GM23338 (cell line): ENCODE data around the gene PRIMPOL. TPM values are rescaled to one million over a fixed set of nuclear protein-coding genes. Genes with fewer than 3 reads are reported as not detected.

ENCODE experiments used
- ATAC-seq: fragments of 200-7000 bp; cut with Tn5 transposase; 3 replicates; pipeline ENCODE4 v1.9.1; 2020
- DNase-seq: peaks from one replicate; pipeline ENCODE4 v3.0.0-alpha.2; 2015; ENCODE audit warnings: low spot score
- H2AFZ ChIP-seq: fragments of 200-600 bp; sonication (generic); 2 replicates; pipeline ENCODE4 v1.8.0; 2016; ENCODE audit warnings: antibody characterized with exemption, mild to moderate bottlenecking, moderate library complexity
- H3F3A ChIP-seq: fragments of 200-600 bp; sonication (generic); replicated peaks from 2 replicates; pipeline ENCODE4 v1.8.0; 2017; ENCODE audit warnings: antibody characterized with exemption, mixed run types, low read depth
- H3K27ac ChIP-seq: fragments of 200-600 bp; sonication (generic); 2 replicates; pipeline ENCODE4 v1.6.1; 2016; ENCODE audit warnings: low read depth
- H3K27me3 ChIP-seq: fragments of 200-600 bp; sonication (generic); 2 replicates; pipeline ENCODE4 v1.8.0; 2016; ENCODE audit warnings: mild to moderate bottlenecking, mixed run types, moderate library complexity; ENCODE audit not compliant: insufficient read depth
- H3K36me3 ChIP-seq: fragments of 200-600 bp; sonication (generic); 2 replicates; pipeline ENCODE4 v1.8.0; 2016; ENCODE audit warnings: mild to moderate bottlenecking; ENCODE audit not compliant: insufficient read depth
- H3K4me1 ChIP-seq: fragments of 200-600 bp; sonication (generic); 2 replicates; pipeline ENCODE4 v1.8.0; 2016; ENCODE audit warnings: mild to moderate bottlenecking, moderate library complexity; ENCODE audit not compliant: insufficient read depth
- H3K4me2 ChIP-seq: fragments of 200-600 bp; sonication (generic); 2 replicates; pipeline ENCODE4 v1.7.1; 2017; ENCODE audit warnings: mixed run types
- H3K4me3 ChIP-seq: fragments of 200-600 bp; sonication (generic); 2 replicates; pipeline ENCODE4 v1.6.1; 2016; ENCODE audit warnings: mixed run types
- H3K79me2 ChIP-seq: fragments of 200-600 bp; sonication (generic); replicated peaks from 2 replicates; pipeline ENCODE4 v1.8.0; 2017; ENCODE audit warnings: mild to moderate bottlenecking; ENCODE audit not compliant: insufficient read depth
- H3K9me2 ChIP-seq: fragments of 200-600 bp; sonication (generic); 2 replicates; pipeline ENCODE4 v1.8.0; 2017; ENCODE audit not compliant: insufficient read depth
- H4K20me1 ChIP-seq: fragments of 200-600 bp; sonication (generic); replicated peaks from 2 replicates; pipeline ENCODE4 v1.8.0; 2017; ENCODE audit warnings: mild to moderate bottlenecking; ENCODE audit not compliant: insufficient read depth
- H3K27ac Mint-ChIP-seq: 2 replicates; pipeline ENCODE4 v1.8.0; 2020; ENCODE audit warnings: inconsistent platforms, mild to moderate bottlenecking, moderate library complexity, mixed read lengths
- H3K27me3 Mint-ChIP-seq: 3 replicates; pipeline ENCODE4 v1.8.0; 2022; ENCODE audit warnings: low read depth, mild to moderate bottlenecking, moderate library complexity, mixed read lengths, inconsistent platforms; ENCODE audit not compliant: insufficient read depth, poor library complexity
- H3K36me3 Mint-ChIP-seq: 3 replicates; pipeline ENCODE4 v1.8.0; 2021; ENCODE audit warnings: low read depth, mild to moderate bottlenecking, inconsistent platforms, moderate library complexity, mixed read lengths
- H3K4me1 Mint-ChIP-seq: 3 replicates; pipeline ENCODE4 v1.8.0; 2020; ENCODE audit warnings: mild to moderate bottlenecking, inconsistent platforms, mixed read lengths
- H3K4me3 Mint-ChIP-seq: 3 replicates; pipeline ENCODE4 v1.8.0; 2021; ENCODE audit warnings: moderate library complexity, mild to moderate bottlenecking, inconsistent platforms, mixed read lengths
- H3K9me3 Mint-ChIP-seq: 3 replicates; pipeline ENCODE4 v1.8.0; 2020; ENCODE audit warnings: moderate library complexity, mild to moderate bottlenecking, inconsistent platforms, mixed read lengths
- CREB1 ChIP-seq: fragments of 250-450 bp; sonication (Bioruptor Pico); IDR thresholded peaks from 2 replicates; pipeline ENCODE4 v1.5.0; 2020; ENCODE audit warnings: low read depth, mild to moderate bottlenecking, moderate library complexity
- EZH2 ChIP-seq: fragments of 200-600 bp; sonication (generic); IDR thresholded peaks from one replicate; pipeline ENCODE4 v1.8.0; 2017; ENCODE audit warnings: antibody characterized with exemption, mild to moderate bottlenecking, low read depth; ENCODE audit not compliant: unreplicated experiment
- EZH2phosphoT487 ChIP-seq: fragments of 200-600 bp; sonication (generic); IDR thresholded peaks from one replicate; pipeline ENCODE4 v1.8.1; 2018; ENCODE audit warnings: antibody characterized with exemption; ENCODE audit not compliant: unreplicated experiment
- JUNB ChIP-seq: IDR thresholded peaks from one replicate; pipeline ENCODE4 v1.6.1; 2016; ENCODE audit warnings: antibody characterized with exemption; ENCODE audit not compliant: unreplicated experiment
- NANOG ChIP-seq: IDR thresholded peaks from 2 replicates; pipeline ENCODE4 v1.6.1; 2016; ENCODE audit warnings: antibody characterized with exemption, borderline replicate concordance
- POLR2AphosphoS5 ChIP-seq: IDR thresholded peaks from 2 replicates; pipeline ENCODE4 v1.6.1; 2016; ENCODE audit warnings: antibody characterized with exemption, low read depth
- STAT1 ChIP-seq: IDR thresholded peaks from one replicate; pipeline ENCODE4 v1.6.1; 2016; ENCODE audit warnings: antibody characterized with exemption; ENCODE audit not compliant: unreplicated experiment
- ZNF114 ChIP-seq: fragments of 250-450 bp; sonication (Bioruptor Pico); IDR thresholded peaks from 2 replicates; pipeline ENCODE4 v1.5.0; 2020; ENCODE audit warnings: mild to moderate bottlenecking, moderate library complexity
- ZNF331 ChIP-seq: fragments of 250-450 bp; sonication (Bioruptor Pico); IDR thresholded peaks from 2 replicates; pipeline ENCODE4 v1.5.0; 2020; ENCODE audit warnings: low read depth, mild to moderate bottlenecking, moderate library complexity
- polyA plus RNA-seq: library from polyadenylated mRNA; unstranded; fragments of >200 nt; fragmentation: Nextera tagmentation; extraction: Ambion mirVana; gene quantifications from 2 replicates; pipeline ENCODE4 v1.2.1, GENCODE V29; 2016
- total RNA-seq: library from RNA; depleted of rRNA; stranded (reverse); fragments of >200 nt; shearing (Covaris generic); gene quantifications from 2 replicates; pipeline ENCODE4 v1.2.3, GENCODE V29; 2014
- TF ChIP-seq, protein P1 (sequence below), 2 experiments: fragments of 200-600 bp in 1 of 2; sonication (generic) in 1 of 2; conservative IDR thresholded peaks; 2 replicates each; pipeline versions ENCODE4 v1.5.1 to v1.6.1; 2016 to 2017; ENCODE audit warnings: antibody characterized with exemption in 2 of 2, low read depth in 2 of 2, mild to moderate bottlenecking in 2 of 2, moderate library complexity in 1 of 2
- TF ChIP-seq, protein P2 (sequence below): fragments of 250-450 bp; sonication (Bioruptor Pico); IDR thresholded peaks from 2 replicates; pipeline ENCODE4 v1.5.0; 2020; ENCODE audit warnings: mild to moderate bottlenecking, moderate library complexity
- TF ChIP-seq, protein P3 (sequence below): IDR thresholded peaks from one replicate; pipeline ENCODE4 v1.6.1; 2018; ENCODE audit warnings: antibody characterized with exemption; ENCODE audit not compliant: unreplicated experiment
- TF ChIP-seq, protein P4 (sequence below): IDR thresholded peaks from 2 replicates; pipeline ENCODE4 v1.6.1; 2016; ENCODE audit warnings: antibody characterized with exemption

Gene PRIMPOL
- total and polyA plus RNA-seq, 2 experiments from 2014 or later = 3.5 to 9.6 TPM

DNA sequence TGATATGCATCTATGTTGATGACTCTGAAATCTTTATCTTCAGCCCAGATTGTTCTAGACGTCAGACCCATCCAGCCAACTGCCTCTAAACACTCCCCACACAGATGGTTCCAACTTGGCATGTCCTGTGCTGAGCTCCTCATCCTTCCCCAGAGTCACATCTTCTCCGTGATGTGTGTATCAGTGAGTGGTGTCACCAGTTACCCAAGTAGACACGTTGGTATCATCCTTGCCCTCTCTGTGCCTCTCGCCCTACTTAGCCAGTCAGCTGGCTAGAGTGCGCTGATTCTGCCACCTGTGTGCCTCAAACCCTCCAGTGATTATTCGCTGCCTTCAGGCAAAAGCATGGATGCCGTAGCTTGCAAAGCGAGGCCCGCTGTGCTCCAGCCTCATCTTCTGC, 18.6 kb downstream of the PRIMPOL start:
- no peak overlapping the region for H3K27ac Mint-ChIP-seq
- Histone ChIP-seq H3K4me1 (no peaks in the 10 kb centered on the region), H3K36me3 (no peaks in the 10 kb centered on the region), H3K27me3 (no peaks in the 10 kb centered on the region), H3K9me2 (no peaks in the 10 kb centered on the region), H3K4me3 (no peak overlapping the region), H3F3A (no peaks in the 10 kb centered on the region), H4K20me1 (no peaks in the 10 kb centered on the region), H3K79me2 (no peaks in the 10 kb centered on the region), H3K4me2 (no peak overlapping the region), H3K27ac (no peak overlapping the region), H2AFZ (no peak overlapping the region)
- peaks cover 24% of the 10 kb centered on the region; the same call in 2 of the 3 replicates for H3K36me3 Mint-ChIP-seq
- DNase-seq = no peak
- TF ChIP-seq EZH2phosphoT487 = no peak
- TF ChIP-seq, protein P1, sequence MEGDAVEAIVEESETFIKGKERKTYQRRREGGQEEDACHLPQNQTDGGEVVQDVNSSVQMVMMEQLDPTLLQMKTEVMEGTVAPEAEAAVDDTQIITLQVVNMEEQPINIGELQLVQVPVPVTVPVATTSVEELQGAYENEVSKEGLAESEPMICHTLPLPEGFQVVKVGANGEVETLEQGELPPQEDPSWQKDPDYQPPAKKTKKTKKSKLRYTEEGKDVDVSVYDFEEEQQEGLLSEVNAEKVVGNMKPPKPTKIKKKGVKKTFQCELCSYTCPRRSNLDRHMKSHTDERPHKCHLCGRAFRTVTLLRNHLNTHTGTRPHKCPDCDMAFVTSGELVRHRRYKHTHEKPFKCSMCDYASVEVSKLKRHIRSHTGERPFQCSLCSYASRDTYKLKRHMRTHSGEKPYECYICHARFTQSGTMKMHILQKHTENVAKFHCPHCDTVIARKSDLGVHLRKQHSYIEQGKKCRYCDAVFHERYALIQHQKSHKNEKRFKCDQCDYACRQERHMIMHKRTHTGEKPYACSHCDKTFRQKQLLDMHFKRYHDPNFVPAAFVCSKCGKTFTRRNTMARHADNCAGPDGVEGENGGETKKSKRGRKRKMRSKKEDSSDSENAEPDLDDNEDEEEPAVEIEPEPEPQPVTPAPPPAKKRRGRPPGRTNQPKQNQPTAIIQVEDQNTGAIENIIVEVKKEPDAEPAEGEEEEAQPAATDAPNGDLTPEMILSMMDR (conservative IDR thresholded peaks at IDR 0.05; ENCODE audit: low read depth in 2 of 2) = no peak
- no peak for TF ChIP-seq EZH2
- no peak for TF ChIP-seq STAT1
- TF ChIP-seq JUNB = no peak
- TF ChIP-seq, protein P2, sequence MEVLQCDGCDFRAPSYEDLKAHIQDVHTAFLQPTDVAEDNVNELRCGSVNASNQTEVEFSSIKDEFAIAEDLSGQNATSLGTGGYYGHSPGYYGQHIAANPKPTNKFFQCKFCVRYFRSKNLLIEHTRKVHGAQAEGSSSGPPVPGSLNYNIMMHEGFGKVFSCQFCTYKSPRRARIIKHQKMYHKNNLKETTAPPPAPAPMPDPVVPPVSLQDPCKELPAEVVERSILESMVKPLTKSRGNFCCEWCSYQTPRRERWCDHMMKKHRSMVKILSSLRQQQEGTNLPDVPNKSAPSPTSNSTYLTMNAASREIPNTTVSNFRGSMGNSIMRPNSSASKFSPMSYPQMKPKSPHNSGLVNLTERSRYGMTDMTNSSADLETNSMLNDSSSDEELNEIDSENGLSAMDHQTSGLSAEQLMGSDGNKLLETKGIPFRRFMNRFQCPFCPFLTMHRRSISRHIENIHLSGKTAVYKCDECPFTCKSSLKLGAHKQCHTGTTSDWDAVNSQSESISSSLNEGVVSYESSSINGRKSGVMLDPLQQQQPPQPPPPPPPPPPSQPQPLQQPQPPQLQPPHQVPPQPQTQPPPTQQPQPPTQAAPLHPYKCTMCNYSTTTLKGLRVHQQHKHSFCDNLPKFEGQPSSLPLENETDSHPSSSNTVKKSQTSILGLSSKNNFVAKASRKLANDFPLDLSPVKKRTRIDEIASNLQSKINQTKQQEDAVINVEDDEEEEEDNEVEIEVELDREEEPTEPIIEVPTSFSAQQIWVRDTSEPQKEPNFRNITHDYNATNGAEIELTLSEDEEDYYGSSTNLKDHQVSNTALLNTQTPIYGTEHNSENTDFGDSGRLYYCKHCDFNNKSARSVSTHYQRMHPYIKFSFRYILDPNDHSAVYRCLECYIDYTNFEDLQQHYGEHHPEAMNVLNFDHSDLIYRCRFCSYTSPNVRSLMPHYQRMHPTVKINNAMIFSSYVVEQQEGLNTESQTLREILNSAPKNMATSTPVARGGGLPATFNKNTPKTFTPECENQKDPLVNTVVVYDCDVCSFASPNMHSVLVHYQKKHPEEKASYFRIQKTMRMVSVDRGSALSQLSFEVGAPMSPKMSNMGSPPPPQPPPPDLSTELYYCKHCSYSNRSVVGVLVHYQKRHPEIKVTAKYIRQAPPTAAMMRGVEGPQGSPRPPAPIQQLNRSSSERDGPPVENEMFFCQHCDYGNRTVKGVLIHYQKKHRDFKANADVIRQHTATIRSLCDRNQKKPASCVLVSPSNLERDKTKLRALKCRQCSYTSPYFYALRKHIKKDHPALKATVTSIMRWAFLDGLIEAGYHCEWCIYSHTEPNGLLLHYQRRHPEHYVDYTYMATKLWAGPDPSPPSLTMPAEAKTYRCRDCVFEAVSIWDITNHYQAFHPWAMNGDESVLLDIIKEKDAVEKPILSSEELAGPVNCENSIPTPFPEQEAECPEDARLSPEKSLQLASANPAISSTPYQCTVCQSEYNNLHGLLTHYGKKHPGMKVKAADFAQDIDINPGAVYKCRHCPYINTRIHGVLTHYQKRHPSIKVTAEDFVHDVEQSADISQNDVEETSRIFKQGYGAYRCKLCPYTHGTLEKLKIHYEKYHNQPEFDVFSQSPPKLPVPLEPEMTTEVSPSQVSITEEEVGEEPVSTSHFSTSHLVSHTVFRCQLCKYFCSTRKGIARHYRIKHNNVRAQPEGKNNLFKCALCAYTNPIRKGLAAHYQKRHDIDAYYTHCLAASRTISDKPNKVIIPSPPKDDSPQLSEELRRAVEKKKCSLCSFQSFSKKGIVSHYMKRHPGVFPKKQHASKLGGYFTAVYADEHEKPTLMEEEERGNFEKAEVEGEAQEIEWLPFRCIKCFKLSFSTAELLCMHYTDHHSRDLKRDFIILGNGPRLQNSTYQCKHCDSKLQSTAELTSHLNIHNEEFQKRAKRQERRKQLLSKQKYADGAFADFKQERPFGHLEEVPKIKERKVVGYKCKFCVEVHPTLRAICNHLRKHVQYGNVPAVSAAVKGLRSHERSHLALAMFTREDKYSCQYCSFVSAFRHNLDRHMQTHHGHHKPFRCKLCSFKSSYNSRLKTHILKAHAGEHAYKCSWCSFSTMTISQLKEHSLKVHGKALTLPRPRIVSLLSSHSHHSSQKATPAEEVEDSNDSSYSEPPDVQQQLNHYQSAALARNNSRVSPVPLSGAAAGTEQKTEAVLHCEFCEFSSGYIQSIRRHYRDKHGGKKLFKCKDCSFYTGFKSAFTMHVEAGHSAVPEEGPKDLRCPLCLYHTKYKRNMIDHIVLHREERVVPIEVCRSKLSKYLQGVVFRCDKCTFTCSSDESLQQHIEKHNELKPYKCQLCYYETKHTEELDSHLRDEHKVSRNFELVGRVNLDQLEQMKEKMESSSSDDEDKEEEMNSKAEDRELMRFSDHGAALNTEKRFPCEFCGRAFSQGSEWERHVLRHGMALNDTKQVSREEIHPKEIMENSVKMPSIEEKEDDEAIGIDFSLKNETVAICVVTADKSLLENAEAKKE (CRISPR knock-in tag) = no peak
- TF ChIP-seq, protein P3, sequence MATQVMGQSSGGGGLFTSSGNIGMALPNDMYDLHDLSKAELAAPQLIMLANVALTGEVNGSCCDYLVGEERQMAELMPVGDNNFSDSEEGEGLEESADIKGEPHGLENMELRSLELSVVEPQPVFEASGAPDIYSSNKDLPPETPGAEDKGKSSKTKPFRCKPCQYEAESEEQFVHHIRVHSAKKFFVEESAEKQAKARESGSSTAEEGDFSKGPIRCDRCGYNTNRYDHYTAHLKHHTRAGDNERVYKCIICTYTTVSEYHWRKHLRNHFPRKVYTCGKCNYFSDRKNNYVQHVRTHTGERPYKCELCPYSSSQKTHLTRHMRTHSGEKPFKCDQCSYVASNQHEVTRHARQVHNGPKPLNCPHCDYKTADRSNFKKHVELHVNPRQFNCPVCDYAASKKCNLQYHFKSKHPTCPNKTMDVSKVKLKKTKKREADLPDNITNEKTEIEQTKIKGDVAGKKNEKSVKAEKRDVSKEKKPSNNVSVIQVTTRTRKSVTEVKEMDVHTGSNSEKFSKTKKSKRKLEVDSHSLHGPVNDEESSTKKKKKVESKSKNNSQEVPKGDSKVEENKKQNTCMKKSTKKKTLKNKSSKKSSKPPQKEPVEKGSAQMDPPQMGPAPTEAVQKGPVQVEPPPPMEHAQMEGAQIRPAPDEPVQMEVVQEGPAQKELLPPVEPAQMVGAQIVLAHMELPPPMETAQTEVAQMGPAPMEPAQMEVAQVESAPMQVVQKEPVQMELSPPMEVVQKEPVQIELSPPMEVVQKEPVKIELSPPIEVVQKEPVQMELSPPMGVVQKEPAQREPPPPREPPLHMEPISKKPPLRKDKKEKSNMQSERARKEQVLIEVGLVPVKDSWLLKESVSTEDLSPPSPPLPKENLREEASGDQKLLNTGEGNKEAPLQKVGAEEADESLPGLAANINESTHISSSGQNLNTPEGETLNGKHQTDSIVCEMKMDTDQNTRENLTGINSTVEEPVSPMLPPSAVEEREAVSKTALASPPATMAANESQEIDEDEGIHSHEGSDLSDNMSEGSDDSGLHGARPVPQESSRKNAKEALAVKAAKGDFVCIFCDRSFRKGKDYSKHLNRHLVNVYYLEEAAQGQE = no peak
- no peak for TF ChIP-seq ZNF114
- no peak for TF ChIP-seq CREB1 (CRISPR knock-in tag)
- TF ChIP-seq, protein P4, sequence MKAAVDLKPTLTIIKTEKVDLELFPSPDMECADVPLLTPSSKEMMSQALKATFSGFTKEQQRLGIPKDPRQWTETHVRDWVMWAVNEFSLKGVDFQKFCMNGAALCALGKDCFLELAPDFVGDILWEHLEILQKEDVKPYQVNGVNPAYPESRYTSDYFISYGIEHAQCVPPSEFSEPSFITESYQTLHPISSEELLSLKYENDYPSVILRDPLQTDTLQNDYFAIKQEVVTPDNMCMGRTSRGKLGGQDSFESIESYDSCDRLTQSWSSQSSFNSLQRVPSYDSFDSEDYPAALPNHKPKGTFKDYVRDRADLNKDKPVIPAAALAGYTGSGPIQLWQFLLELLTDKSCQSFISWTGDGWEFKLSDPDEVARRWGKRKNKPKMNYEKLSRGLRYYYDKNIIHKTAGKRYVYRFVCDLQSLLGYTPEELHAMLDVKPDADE = no peak
- TF ChIP-seq NANOG = no peak
- TF ChIP-seq ZNF331 (CRISPR knock-in tag) = no peak
- TF ChIP-seq POLR2AphosphoS5 = no peak
- H3K27me3 Mint-ChIP-seq = peaks cover 2% of the 10 kb centered on the region
- H3K4me1 Mint-ChIP-seq = peaks cover 2% of the 10 kb centered on the region
- no peak overlapping the region for H3K4me3 Mint-ChIP-seq
- no peak for ATAC-seq
- H3K9me3 Mint-ChIP-seq = no peaks in the 10 kb centered on the region
